H1 (cell line): ENCODE measurements around the gene PGAM2. TPM values are rescaled to one million over a fixed set of nuclear protein-coding genes. Genes with fewer than 3 reads are reported as not detected.

ENCODE experiments used
- RBBP5 ChIP-seq: IDR thresholded peaks from 2 replicates; pipeline ENCODE4 v1.7.1; 2012; ENCODE audit warnings: low read depth, mild to moderate bottlenecking, inconsistent platforms, low read length, moderate library complexity, borderline replicate concordance
- polyA plus RNA-seq, 7 experiments: library from polyadenylated mRNA; depleted of rRNA in 3 of 7; stranded (reverse) in 5 of 7; unstranded in 2 of 7; fragments of >200 nt in 5 of 7; fragments of 200-250 nt in 2 of 7; gene quantifications; 1 replicate in 5 of 7; 2 replicates in 1 of 7; 4 replicates in 1 of 7; pipeline versions ENCODE4 v1.2.1 to v1.2.3, GENCODE V29; 2011 to 2013; ENCODE audit warnings: missing spikeins in 2 of 7, mixed read lengths in 2 of 7
- total RNA-seq: library from RNA; stranded (reverse); fragmentation: NEBNext Ultra II Directional; extraction: Animal tissue kit (Norgen Biotek cat#: 25700); gene quantifications from 2 replicates; pipeline ENCODE4 v1.2.1, GENCODE V29; 2021

PGAM2 gene
- total and polyA plus RNA-seq, 2 of the 8 experiments (the other 6 are each of a cell fraction or from before 2014, with no cell fraction given) = 2.1 to 2.9 TPM

DNA sequence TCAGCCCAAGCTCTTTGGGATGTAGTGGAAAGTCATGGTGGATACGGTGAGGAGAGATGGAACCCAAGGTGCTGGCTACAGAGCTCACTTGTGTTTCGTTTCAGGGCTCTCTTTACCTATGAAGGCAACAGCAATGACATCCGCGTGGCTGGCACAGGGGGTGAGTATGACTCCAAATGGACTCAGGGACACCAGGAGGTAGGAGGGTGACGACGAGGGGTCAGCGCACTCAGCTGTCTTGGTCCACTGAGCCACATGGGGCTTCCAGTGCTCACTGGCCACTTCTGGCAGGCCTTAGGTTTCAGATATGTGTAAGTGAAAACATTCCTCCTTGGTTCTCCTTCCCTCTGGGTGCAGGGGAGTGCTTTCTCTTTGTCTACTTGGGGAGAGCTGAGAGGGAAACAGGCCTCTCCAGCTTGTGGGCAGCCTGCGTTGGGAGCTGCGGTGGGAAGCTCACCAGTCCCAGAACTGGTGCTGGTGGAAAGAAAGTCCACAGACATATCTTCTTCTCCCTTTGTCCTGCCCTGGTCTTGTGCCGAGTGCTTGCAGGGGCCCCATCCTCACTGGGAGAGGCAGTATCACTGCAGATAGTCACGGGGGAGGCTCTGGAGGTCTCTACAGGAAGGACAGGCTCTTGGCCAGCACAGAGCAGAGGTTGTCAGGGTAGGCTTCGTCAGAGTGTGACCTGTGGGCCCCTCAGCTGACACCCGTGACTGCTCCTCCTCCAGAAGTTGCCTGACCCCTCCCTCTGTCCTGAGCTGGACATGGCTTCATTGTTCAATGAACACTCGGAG, 15.0 kb downstream of the PGAM2 start (continued):
- no peak for TF ChIP-seq RBBP5
